GM18520 (cell line): ENCODE data around the gene DOK7.
"Not testable (repeated sequence)": the region's sequence is repeated elsewhere in the genome, so short reads cannot be mapped to it uniquely, and the experiment has no call there.

Experiments used
- ATAC-seq: cut with Tn5 transposase; IDR thresholded peaks from one replicate; pipeline ENCODE4 v1.9.1; 2021; ENCODE audit not compliant: unreplicated experiment

DOK7 gene

DNA sequence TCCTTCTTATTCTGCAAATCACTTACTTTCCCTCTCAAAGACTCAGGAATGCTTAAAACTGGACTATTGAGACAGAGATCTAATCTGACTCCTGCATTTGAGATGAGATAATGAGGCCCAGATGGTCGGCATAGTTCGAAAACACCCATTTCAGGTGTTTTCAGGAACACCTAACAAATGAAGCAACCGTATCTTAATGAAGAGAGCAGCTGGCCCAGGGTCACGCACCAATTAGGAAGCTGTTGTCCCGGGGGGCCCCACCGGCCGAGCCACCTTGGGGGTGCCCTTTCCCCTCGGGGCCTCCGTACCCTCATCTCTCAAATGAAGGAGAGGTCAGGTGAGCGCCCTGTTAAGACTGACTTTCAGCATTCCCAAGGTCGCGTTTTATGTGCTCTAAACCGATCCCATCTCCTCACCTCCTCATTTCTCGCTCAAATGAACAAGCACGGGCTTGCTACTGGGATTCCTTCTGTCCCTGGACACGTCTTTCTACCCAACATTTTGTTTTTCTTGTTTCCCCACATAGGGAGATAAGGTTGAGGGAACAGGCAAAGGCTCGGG is 68.3 kb downstream of the DOK7 start:
- ATAC-seq: no peak

DNA sequence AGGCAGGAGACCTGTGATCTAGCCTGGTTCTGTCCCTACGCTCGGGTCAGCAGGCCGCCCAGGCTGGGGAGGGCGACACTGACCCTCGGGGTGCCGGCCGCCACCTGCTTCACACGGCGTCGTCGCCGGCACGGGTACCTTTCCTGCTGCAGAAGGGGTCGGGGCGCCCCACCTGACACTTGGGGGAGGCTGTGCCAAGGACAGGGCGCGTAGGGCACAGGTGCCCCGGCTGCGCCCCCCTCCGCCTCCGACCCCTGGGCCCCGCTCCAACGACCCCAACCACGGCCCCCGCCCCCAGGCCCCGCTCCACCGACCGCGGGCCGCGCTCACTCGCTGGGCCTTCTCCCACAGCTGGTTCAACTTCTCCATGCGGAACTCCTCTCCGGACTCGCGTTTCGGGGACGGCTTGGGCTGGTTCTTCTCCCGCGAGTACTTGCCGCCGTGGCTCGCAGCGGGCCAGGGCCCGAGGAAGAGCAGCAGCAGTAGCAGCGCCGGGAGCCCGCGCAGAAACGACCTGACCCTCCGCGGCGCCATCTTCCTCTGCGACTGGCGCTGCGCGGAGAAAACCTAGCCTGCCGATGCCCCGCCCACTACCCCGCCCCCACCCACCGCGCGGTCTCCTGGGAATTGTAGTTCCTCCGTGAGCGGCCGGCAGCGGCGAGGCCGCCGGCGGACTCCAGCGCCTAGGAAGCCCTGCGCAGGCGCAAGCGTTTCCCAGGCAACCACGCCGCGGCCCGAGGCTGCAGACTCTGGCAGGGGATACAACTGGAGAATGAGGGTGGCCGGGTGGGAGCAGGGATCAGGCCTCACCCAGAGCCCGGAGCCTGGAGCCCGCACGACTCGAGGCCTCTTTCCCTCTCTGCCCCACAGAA is 69.0 kb downstream of the DOK7 start, which contains the start of gene LRPAP1:
TSS of gene LRPAP1 (minus strand) at position 544 of the 872 bp plus-strand sequence. CDS start at position 534, 10 bp downstream.
- peak; percentile 79 for ATAC-seq

DNA sequence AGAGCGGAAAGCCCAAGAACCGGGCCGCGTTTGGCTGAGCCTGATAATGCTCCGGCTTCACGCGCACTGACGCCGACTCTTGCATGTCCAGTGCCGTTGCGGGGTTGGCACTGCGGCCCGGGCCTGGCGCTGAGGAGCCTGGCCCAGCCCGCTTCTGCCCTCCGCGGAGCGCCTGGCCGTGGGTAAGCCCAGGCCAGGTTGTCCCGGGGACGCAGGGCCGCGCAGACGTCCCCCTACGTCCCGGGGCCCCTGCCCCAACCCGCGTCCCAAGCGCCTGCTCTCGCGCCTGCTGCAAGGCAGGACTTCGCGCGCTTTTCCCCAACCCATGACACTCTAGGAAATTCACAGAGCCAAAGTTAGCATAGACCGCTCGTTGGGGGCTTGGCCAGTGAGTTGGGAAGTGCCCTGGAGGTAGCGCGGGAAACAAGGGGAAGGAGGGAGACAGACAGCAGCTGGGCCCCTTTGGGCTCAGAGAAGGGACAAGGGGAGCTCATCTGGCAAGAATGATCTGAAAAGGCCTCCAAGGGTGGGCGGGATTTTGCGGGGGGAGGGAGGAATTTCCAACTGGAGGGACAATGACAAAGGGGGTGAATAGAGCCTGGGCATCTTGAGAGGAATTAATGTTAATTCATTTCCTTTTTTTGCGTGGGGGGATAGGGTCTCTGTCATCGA is 69.8 kb downstream of the DOK7 start:
- ATAC-seq: no peak

DNA sequence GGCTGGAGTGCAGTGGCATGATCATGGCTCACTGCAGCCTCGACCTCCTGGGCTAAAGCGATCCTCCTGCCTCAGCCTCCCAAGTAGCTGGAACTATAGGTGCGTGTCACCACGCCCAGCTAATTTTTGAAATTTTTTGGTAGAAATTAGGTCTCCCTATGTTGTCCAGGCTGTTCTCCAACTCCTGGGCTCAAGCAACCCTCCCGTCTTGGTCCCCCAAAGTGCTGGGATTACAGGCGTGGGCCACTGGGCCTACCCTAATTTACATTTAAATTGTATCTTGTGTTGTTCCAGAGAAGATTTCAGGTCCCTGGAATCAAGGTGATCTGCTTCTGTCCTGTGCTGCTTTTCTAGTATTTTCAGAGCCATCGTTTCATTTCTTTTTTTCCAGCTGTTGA is 70.3 kb downstream of the DOK7 start:
- ATAC-seq: no peak

DNA sequence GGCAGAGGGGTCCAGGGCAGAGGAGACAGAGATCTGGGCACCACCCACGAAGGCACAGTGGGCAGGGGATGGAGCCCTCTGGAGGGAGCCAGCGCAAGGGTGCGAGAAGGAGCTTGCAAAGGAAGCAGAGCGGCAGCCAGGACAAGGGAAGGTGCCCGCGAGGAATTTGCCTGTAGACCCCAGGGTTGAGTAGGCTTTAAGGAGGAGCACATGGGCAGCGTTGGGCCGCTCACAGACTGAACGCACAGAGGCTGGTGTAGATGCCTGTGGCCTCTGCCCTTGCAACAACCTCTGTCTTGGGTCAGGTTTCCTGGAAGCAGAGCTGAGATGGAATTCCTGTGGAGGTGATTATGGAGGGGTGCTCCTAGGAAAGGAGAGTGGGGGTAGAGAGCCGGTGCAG is 72.7 kb downstream of the DOK7 start:
- ATAC-seq: not testable (repeated sequence)

DNA sequence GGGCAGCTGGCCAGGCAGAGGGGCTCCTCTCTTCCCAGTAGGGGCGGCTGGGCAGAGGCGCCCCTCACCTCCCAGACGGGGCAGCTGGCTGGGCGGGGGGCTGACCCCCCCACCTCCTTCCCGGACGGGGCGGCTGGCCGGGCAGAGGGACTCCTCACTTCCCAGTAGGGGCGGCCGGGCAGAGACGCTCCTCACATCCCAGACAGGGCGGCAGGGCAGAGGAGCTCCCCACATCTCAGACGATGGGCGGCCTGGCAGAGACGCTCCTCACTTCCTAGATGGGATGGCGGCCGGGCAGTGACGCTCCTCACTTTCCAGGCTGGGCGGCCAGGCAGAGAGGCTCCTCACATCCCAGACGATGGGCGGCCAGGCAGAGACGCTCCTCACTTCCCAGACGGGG is 75.8 kb downstream of the DOK7 start:
- not testable (repeated sequence) for ATAC-seq

DNA sequence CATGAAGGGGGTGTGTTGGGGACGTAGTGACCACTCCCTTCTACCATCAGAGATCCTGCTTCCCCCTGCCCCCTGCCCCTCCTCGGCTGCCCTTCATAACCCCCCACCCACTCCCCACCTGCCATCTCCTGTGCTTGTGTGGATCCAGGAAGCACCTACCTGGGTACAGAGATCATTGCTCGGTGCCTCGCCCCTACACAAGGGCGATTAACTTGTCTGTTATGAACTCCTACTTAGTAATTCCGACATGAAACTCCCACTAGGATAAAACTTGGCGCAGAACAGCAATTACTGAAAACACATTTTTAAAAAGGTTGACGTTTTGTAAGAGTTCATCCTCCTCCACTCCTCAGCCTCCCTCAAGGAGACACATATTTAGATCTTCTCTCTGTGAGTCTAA is 80.3 kb downstream of the DOK7 start:
- ATAC-seq: not testable (repeated sequence)
